Heart right ventricle (tissue), 16 donors: ENCODE data around the gene SSTR3. TPM values are rescaled to one million over a fixed set of nuclear protein-coding genes. Genes with fewer than 3 reads are reported as not detected.

ENCODE experiments used
- ATAC-seq, 8 donors: fragments of 200-7000 bp; cut with Tn5 transposase; one replicate each; pipeline ENCODE4 v1.9.1; 2020; ENCODE audit warnings: mild to moderate bottlenecking in 8 of 8, moderate library complexity in 8 of 8, moderate number of reproducible peaks in 1 of 8
- DNase-seq, 2 donors: peaks; one replicate each; pipeline ENCODE4 v3.0.0-alpha.2; 2020
- H3K27ac ChIP-seq, 10 donors: fragments of 200-600 bp; sonication (generic) in 2 of 10; one replicate each; pipeline versions ENCODE4 v1.5.0 to v1.8.0; 2020 to 2022; ENCODE audit warnings: mild to moderate bottlenecking in 3 of 10
- H3K27me3 ChIP-seq, 7 donors: fragments of 200-600 bp; one replicate each; pipeline ENCODE4 v1.8.0; 2021 to 2022; ENCODE audit warnings: mild to moderate bottlenecking in 2 of 7
- H3K36me3 ChIP-seq, 9 donors: fragments of 200-600 bp; sonication (generic) in 1 of 9; one replicate each; pipeline versions ENCODE4 v1.5.0 to v1.8.0; 2020 to 2022; ENCODE audit warnings: mild to moderate bottlenecking in 2 of 9
- H3K4me1 ChIP-seq, 9 donors: fragments of 200-600 bp; sonication (generic) in 1 of 9; one replicate each; pipeline versions ENCODE4 v1.5.0 to v1.8.0; 2020 to 2022; ENCODE audit warnings: mild to moderate bottlenecking in 4 of 9
- H3K4me3 ChIP-seq, 10 donors: fragments of 200-600 bp; sonication (generic) in 2 of 10; one replicate each; pipeline versions ENCODE4 v1.5.0 to v1.8.0; 2020 to 2022; ENCODE audit warnings: mild to moderate bottlenecking in 7 of 10, moderate library complexity in 2 of 10
- H3K9me3 ChIP-seq, 11 donors: fragments of 200-600 bp in 10 of 11; sonication (generic) in 2 of 11; one replicate each; pipeline versions ENCODE4 v1.5.0 to v1.8.0; 2013 to 2022; ENCODE audit warnings: mild to moderate bottlenecking in 2 of 11, control low read depth in 1 of 11, moderate library complexity in 1 of 11
- WGBS, 2 donors: extraction: QIAGEN DNeasy Blood & Tissue Kit; methylation state at CpG; one replicate each; pipeline ENCODE4 v1.1.7; 2013; ENCODE audit warnings: inconsistent platforms in 1 of 2; 5-methylcytosine and 5-hydroxymethylcytosine counted together
- intact Hi-C, 10 donors: fragments of 100-400 bp; cut with DNase I; formaldehyde crosslinking; loops; one replicate each; pipeline versions ENCODE4 v1.11.1 to v1.14.2; 2022
- polyA plus RNA-seq, 2 donors: library from polyadenylated mRNA; stranded (reverse); fragments of 200-250 nt; gene quantifications; one replicate each; pipeline ENCODE4 v1.2.3, GENCODE V29; 2013
- total RNA-seq, 10 donors: library from RNA; stranded (reverse); fragmentation: NEBNext Ultra II Directional in 3 of 10; extraction: Animal tissue kit (Norgen Biotek cat#: 25700) in 3 of 10; gene quantifications; one replicate each; pipeline versions ENCODE4 v1.2.1 to v1.2.4, GENCODE V29; 2021 to 2023
- TF ChIP-seq, protein P1 (sequence below), 9 donors: fragments of 200-600 bp; sonication (generic) in 2 of 9; IDR thresholded peaks; one replicate each; pipeline versions ENCODE4 v1.5.0 to v1.8.0; 2021 to 2022; ENCODE audit warnings: antibody characterized with exemption in 9 of 9, mild to moderate bottlenecking in 5 of 9, moderate library complexity in 1 of 9
- donor health status: Arrhythmogenic right ventricular cardiomyopathy.
- donor health status: ischemic (EF 13 %, LVEDD 7.1; RV severe dilation, severe dysfunction).
- donor health status: healthy with polysubstance abuse.
- donor health status: DM: no; HTN: yes; CAD: no.
- donor health status: DM: no; HTN: no; CAD: no.
- donor health status: ischemic (EF 25% LVEDD 6.9; RV normal size, moderate dysfunction).
- donor health status: ischemic (EF 25% LVEDD 5.7; RV mildly dilated, moderate dysfunction).
- donor health status: healthy.
- donor health status: DM: yes; HTN: yes; CAD: no.
- donor health status: Ischemic cardiomyopathy.
- donor health status: ischemic (EF 35%, LVEDD 5.7; RV mildly dilated, moderate dysfunction).
- donor health status: nonischemic (EF 11% LVEDD 7.7; RV severe dilation, severe dysfunction).
- donor health status: DM: yes; HTN: yes; CAD: no.
- donor health status: PGD.
- donor health status: ischemic (EF 29% LVEDD 5.4; RV normal size, mild dysfunction).
- donor health status: nonischemic (EF 23%, LVEDD 6.1; RV moderate dilation, normal function).

Gene SSTR3
- total and polyA plus RNA-seq, 12 donors: not detected

DNA sequence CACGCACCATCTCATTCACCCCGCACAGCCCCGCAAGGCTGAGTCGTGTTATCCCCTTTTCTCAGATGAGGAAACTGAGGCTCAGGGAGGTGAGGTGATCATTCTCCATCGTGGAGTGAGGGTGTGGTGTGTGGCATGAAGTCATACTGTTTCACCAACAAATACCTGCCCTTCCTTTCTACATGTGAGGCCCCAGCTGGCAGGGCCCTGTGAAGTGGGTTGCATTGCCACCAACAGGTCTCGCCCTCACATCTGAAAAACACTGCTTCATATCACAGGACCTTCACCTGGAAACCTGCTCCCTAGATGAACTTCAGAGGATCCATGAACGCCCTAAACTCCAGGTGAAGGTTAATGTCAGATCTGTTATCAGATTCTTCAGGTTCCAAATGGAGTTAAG is 4.3 kb downstream of the SSTR3 start:
- H3K27me3 ChIP-seq: peaks cover 0 to 46% (median 21%) of the 10 kb centered on the region in 7 donors
- TF ChIP-seq, protein P1, sequence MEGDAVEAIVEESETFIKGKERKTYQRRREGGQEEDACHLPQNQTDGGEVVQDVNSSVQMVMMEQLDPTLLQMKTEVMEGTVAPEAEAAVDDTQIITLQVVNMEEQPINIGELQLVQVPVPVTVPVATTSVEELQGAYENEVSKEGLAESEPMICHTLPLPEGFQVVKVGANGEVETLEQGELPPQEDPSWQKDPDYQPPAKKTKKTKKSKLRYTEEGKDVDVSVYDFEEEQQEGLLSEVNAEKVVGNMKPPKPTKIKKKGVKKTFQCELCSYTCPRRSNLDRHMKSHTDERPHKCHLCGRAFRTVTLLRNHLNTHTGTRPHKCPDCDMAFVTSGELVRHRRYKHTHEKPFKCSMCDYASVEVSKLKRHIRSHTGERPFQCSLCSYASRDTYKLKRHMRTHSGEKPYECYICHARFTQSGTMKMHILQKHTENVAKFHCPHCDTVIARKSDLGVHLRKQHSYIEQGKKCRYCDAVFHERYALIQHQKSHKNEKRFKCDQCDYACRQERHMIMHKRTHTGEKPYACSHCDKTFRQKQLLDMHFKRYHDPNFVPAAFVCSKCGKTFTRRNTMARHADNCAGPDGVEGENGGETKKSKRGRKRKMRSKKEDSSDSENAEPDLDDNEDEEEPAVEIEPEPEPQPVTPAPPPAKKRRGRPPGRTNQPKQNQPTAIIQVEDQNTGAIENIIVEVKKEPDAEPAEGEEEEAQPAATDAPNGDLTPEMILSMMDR (IDR thresholded peaks at IDR 0.05): no peak
- ATAC-seq (no peak), DNase-seq (no peak)
- WGBS, 2 donors: 84 to 87% methylated on average over 7 of the region's 7 CpGs
- H3K4me1 ChIP-seq: peaks cover 0 to 8% (median 3%) of the 10 kb centered on the region in 9 donors
- H3K9me3 ChIP-seq: no peaks in the 10 kb centered on the region
- no peak overlapping the region for H3K4me3 ChIP-seq
- intact Hi-C loops: no loop called here
- no peaks in the 10 kb centered on the region for H3K36me3 ChIP-seq
- H3K27ac ChIP-seq: no peak overlapping the region

DNA sequence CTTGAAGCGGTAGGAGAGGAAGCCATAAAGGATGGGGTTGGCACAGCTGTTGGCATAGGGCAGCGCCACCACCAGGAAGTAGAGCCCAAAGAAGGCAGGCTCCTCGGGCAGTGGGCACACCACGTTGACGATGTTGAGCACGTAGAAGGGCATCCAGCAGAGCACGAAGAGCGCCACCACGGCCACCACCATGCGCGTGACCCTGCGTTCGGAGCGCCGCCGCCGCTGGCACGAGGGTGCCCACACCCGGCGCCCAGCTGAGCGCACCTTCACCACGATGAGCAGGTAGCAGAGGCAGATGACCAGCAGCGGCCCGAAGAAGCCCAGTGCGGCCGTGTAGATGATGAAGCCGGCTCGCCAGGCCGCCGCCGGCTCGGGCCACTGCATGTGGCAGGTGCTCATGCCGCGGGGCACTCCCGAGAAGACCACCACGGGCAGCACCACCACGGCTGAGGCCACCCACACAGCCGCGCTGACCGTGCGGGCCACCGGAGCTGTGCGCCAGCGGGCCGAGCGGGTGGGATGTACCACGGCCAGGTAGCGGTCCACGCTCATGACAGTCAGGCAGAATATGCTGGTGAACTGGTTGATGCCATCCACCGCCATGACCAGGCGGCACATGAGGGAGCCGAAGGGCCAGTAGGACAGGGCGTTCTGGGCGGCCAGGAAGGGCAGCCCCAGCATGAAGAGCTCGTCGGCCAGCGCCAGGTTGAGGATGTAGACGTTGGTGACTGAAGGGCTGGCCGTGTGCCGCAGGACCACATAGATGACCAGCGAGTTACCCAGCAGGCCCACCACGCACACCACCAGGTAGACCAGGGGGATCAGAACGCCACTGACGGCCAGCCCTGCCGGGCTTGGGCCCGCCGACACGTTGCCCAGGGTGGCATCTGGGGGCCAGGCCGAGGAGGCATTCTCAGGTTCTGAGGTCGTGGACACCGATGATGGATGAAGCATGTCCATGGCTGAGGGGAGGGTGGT is 5.1 kb downstream of the SSTR3 start:
- WGBS, 2 donors: 89 to 93% methylated on average over 71 of the region's 71 CpGs
- Histone ChIP-seq H3K4me3 (no peak overlapping the region), H3K36me3 (no peaks in the 10 kb centered on the region), H3K9me3 (no peaks in the 10 kb centered on the region), H3K27ac (no peak overlapping the region), H3K4me1 (peaks cover 0 to under 1% (median 0%) of the 10 kb centered on the region in 9 donors), H3K27me3 (peaks cover 0 to 40% (median 17%) of the 10 kb centered on the region in 7 donors)
- intact Hi-C loops: no loop called here
- DNase-seq (no peak), ATAC-seq (no peak)
- TF ChIP-seq, protein P1 (IDR thresholded peaks at IDR 0.05): no peak

DNA sequence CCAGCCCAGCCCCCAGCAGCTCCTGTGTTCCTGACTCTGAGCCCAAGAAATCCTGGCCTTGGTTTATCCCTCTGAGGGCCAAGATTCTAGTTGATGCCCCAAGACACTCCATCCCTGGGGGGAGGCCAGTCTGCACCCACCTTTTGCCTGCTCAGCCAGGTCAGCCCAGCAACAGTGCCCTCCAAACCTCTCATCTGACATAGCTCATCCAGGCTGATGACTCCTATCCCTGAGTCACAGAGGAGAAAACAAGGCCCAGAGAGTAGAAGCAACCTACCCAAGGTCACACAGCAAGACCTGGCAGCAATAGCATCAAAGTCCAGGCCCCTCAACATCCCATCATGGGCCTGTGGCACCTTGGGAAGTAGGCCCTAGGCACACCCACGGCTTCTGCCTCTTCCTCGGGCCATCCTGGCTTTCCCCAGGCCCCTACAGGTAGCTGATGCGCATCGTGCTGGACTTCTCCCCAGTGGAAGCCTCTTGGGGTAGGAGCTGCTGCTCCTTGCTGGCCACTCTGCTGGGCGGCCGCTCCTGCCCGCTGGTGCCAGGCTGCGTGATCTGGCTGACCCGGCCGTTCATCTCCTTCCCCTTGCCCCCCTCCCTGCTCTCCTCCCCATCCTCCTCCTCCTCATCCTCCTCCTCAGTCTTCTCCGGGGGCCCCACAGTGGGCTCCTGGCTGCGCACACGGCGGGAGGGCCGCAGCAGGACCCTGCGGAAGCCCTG is 6.0 kb downstream of the SSTR3 start:
- TF ChIP-seq, protein P1 (IDR thresholded peaks at IDR 0.05): no peak
- H3K27me3 ChIP-seq: peaks cover 0 to 31% (median 10%) of the 10 kb centered on the region in 7 donors
- H3K27ac ChIP-seq: no peak overlapping the region
- intact Hi-C loops: no loop called here
- H3K4me1 ChIP-seq: no peaks in the 10 kb centered on the region
- H3K4me3 ChIP-seq: no peak overlapping the region
- no peaks in the 10 kb centered on the region for H3K9me3 ChIP-seq
- no peaks in the 10 kb centered on the region for H3K36me3 ChIP-seq
- DNase-seq: no peak
- WGBS, 2 donors: 89 to 95% methylated on average over 16 of the region's 16 CpGs
- no peak for ATAC-seq

DNA sequence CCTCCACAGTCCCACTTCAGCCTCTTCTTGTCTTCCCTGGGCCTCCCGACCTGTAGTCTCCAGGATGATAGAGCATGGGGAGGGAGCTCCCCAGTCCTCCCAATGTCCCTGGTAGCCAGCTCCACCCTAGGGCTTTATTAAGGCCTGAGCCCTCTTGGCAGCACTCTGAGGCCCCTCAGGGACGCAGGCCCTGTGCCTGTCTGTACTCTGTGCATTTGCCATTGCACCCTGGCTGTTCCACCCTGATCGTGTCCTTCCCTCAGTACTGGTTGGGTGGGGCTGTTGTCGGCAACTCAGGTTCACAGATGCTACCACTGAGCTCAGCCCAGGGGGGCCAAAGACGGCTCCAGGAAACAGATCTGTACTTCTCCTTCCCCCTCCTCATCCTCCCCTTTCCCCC is 7.2 kb downstream of the SSTR3 start:
- intact Hi-C loops: no loop called here
- H3K36me3 ChIP-seq: no peaks in the 10 kb centered on the region
- WGBS, 2 donors: 79 to 81% methylated on average over 5 of the region's 5 CpGs
- DNase-seq (no peak), ATAC-seq (no peak)
- peaks cover 0 to 19% (median 0%) of the 10 kb centered on the region in 7 donors for H3K27me3 ChIP-seq
- H3K27ac ChIP-seq: no peak overlapping the region
- H3K9me3 ChIP-seq: no peaks in the 10 kb centered on the region
- no peak overlapping the region for H3K4me3 ChIP-seq
- TF ChIP-seq, protein P1 (IDR thresholded peaks at IDR 0.05): no peak
- H3K4me1 ChIP-seq: peaks cover 0 to 3% (median 0%) of the 10 kb centered on the region in 9 donors
